ENCODE results near the gene HOXD9.
A peak's percentile ranks its signal among the peaks of the same experiment; 100 is the strongest.

The HOXD9 gene

DNA sequence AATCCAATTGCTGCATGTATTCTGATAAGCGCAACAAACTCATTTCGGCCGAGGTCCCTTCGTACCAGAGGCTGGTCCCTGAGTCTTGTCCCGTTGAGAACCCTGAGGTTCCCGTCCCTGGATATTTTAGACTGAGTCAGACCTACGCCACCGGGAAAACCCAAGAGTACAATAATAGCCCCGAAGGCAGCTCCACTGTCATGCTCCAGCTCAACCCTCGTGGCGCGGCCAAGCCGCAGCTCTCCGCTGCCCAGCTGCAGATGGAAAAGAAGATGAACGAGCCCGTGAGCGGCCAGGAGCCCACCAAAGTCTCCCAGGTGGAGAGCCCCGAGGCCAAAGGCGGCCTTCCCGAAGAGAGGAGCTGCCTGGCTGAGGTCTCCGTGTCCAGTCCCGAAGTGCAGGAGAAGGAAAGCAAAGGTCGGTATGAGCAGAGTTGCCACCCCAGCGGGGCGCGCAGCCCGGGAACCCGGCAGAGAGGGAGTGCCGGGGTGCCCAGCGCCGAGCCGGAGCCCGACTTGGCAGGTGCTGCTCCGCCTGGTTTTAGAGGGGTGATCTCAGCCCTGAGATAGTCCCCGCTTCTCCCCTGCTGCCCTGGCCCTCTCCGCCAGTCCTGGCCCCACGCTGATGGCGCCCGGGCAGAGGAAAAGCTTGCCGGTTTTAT, 5.2 kb upstream of the HOXD9 start:
- Histone ChIP-seq H3K27ac (ENCODE audit: low read depth, low read length) (no peak overlapping the region), H3K4me3 (ENCODE audit: low read depth in 1 of 5, low read length in 5 of 5) (no peak overlapping the region), H3K9ac (ENCODE audit: low read length in 5 of 5) (no peak overlapping the region), H3K4me1 (ENCODE audit: control insufficient read depth in 5 of 5, insufficient read depth in 5 of 5, low read length in 5 of 5) (peaks cover 2 to 18% (median 16%) of the 10 kb centered on the region in 5 donors), H3K27me3 (ENCODE audit: control insufficient read depth in 5 of 5, insufficient read depth in 4 of 5, low read length in 5 of 5) (peaks cover 73 to 92% (median 79%) of the 10 kb centered on the region in 5 donors), H3K36me3 (ENCODE audit: control insufficient read depth in 5 of 5, insufficient read depth in 5 of 5, low read length in 5 of 5) (no peaks in the 10 kb centered on the region), H3K9me3 (ENCODE audit: control insufficient read depth in 5 of 5, low read length in 5 of 5) (no peaks in the 10 kb centered on the region)

DNA sequence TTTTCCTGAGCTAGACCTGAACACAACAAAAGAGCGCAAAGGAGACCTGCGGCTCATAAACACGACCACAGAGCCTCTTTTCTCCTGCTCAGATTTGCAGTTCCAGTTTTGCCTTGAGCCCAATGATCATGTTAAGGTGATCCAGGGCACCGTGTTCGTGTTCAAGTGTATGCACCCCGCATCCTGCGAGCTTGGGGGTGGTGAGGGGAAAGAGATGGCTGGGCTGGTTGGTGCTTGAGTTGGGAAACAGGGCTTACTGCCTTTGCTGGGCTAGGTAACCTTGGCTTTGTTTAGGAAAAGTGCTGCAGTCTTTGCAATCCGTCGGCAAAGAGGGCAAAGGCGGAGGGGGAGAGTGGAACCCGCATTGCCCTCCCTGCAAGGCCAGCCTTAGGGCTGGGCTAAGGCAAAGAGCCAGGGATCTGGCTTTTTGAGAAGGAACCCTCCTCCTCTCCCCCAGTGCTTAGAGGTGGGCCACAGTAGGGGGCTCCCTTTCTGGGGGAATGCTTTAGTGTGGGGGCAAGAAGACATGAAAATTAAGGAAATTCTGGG, 4.6 kb upstream of the HOXD9 start:
- Histone ChIP-seq H3K27me3 (ENCODE audit: control insufficient read depth in 5 of 5, insufficient read depth in 4 of 5, low read length in 5 of 5) (peaks cover 67 to 89% (median 73%) of the 10 kb centered on the region in 5 donors), H3K4me3 (ENCODE audit: low read depth in 1 of 5, low read length in 5 of 5) (peak overlapping the region in 1 of 5 donors; percentile 13), H3K27ac (ENCODE audit: low read depth, low read length) (no peak overlapping the region)

GRCh38 chr2:176118601-176119339, 3.7 kb upstream of the HOXD9 start:
- Histone ChIP-seq H3K4me1 (ENCODE audit: control insufficient read depth in 5 of 5, insufficient read depth in 5 of 5, low read length in 5 of 5) (peaks cover 2 to 31% (median 29%) of the 10 kb centered on the region in 5 donors), H3K9ac (ENCODE audit: low read length in 5 of 5) (no peak overlapping the region), H3K27ac (ENCODE audit: low read depth, low read length) (no peak overlapping the region), H3K9me3 (ENCODE audit: control insufficient read depth in 5 of 5, low read length in 5 of 5) (no peaks in the 10 kb centered on the region), H3K27me3 (ENCODE audit: control insufficient read depth in 5 of 5, insufficient read depth in 4 of 5, low read length in 5 of 5) (peaks cover 67 to 91% (median 70%) of the 10 kb centered on the region in 5 donors), H3K4me3 (ENCODE audit: low read depth in 1 of 5, low read length in 5 of 5) (peak overlapping the region in 1 of 5 donors; percentile 27), H3K36me3 (ENCODE audit: control insufficient read depth in 5 of 5, insufficient read depth in 5 of 5, low read length in 5 of 5) (no peaks in the 10 kb centered on the region)

More for the DNA sequence above, 4.6 kb upstream of the HOXD9 start:
- H3K9ac ChIP-seq (ENCODE audit: low read length in 5 of 5): no peak overlapping the region
- H3K36me3 ChIP-seq (ENCODE audit: control insufficient read depth in 5 of 5, insufficient read depth in 5 of 5, low read length in 5 of 5): no peaks in the 10 kb centered on the region
- H3K9me3 ChIP-seq (ENCODE audit: control insufficient read depth in 5 of 5, low read length in 5 of 5): no peaks in the 10 kb centered on the region
- peaks cover 2 to 24% (median 22%) of the 10 kb centered on the region in 5 donors for H3K4me1 ChIP-seq (ENCODE audit: control insufficient read depth in 5 of 5, insufficient read depth in 5 of 5, low read length in 5 of 5)

DNA sequence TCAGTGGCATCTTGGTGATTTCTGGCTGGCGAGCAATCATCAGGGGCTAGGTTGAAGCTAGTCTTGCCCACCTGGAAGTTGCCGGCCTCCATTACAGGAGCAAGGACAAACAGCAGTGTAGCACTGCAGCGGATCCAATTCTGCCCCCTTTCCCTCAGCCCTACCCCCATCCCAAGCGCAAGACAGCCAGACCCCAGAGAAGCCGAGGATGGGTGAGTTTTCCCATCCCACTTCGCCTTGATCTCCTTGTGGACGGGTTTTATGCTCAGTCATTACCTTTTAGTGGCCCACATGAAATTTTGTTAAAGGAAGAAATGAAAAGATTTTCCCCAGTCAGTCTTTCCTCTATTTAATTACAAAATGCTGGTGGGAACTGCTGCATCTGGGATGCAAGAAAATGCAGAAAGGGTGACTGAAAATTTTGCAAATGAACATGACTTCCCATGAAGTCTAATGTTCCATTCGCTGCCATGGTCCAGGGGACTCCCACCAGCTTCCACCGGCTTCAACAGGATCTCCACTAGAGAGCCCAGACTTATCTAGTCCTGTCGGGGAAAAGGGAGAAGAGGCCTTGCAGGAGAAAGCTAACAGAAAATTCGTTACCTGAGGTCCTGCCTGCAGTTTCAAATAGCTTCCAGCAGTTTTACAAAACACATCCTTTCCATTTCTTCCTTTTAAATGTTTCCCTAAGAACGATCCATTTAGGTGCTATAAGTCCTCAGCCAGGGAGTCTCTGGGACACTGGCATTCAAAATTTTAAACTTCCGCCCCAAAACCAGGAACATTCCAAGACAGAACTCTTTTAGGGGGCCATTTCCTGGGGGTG, 1.9 kb upstream of the HOXD9 start:
- H3K9ac ChIP-seq (ENCODE audit: low read length in 5 of 5): no peak overlapping the region
- peaks cover 2 to 34% (median 30%) of the 10 kb centered on the region in 5 donors for H3K4me1 ChIP-seq (ENCODE audit: control insufficient read depth in 5 of 5, insufficient read depth in 5 of 5, low read length in 5 of 5)
- H3K36me3 ChIP-seq (ENCODE audit: control insufficient read depth in 5 of 5, insufficient read depth in 5 of 5, low read length in 5 of 5): no peaks in the 10 kb centered on the region
- no peak overlapping the region for H3K4me3 ChIP-seq (ENCODE audit: low read depth in 1 of 5, low read length in 5 of 5)
- no peaks in the 10 kb centered on the region for H3K9me3 ChIP-seq (ENCODE audit: control insufficient read depth in 5 of 5, low read length in 5 of 5)
- H3K27ac ChIP-seq (ENCODE audit: low read depth, low read length): no peak overlapping the region
- H3K27me3 ChIP-seq (ENCODE audit: control insufficient read depth in 5 of 5, insufficient read depth in 4 of 5, low read length in 5 of 5): peaks cover 53 to 88% (median 62%) of the 10 kb centered on the region in 5 donors

DNA sequence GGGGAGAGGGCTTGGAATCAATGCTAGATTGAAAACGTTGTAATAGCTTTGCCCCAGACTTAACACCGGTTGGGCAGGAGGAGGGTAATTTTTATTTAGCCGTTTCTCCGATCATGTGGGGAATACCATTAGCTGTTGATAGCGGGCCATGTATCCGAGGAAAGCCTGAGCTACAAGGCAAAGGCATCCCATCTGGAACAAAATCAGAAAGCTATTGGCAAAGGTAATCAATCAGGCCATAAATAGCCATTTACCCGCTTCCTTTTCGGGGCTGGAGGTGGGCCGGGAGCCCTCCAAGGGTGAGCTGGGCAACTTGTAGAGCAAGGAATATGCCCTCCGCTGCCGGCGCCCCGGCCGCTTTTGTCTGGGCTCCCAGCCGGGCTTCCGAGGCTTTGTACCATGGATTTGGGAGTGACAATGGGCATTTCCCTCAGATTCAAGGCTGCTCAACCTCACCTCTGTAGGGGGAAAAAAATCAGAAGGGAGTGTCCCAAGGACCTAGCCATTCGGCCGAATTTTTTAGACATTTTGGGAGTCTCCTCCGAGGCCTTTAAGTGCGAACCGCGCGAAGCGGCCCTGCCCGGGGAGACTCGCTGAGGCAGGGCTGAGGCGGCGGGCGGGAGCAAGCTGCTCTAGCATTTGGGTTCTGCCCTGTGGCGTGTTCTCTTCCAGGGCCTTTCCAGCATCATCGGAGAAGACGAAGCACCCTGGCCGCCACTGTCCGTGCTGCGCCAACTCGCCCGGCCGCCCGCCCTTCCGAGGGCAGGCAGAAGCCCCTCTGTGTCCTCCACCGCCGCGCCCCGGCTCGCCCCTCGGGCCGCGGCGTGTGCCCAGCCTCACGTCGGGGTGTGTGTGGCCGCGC, 1.1 kb upstream of the HOXD9 start:
- Histone ChIP-seq H3K27ac (ENCODE audit: low read depth, low read length) (no peak overlapping the region), H3K36me3 (ENCODE audit: control insufficient read depth in 5 of 5, insufficient read depth in 5 of 5, low read length in 5 of 5) (no peaks in the 10 kb centered on the region), H3K4me3 (ENCODE audit: low read depth in 1 of 5, low read length in 5 of 5) (peak overlapping the region in 3 of 5 donors; percentile 72 to 82 (median 75)), H3K27me3 (ENCODE audit: control insufficient read depth in 5 of 5, insufficient read depth in 4 of 5, low read length in 5 of 5) (peaks cover 47 to 80% (median 54%) of the 10 kb centered on the region in 5 donors), H3K9ac (ENCODE audit: low read length in 5 of 5) (peak overlapping the region in 1 of 5 donors; percentile 47), H3K9me3 (ENCODE audit: control insufficient read depth in 5 of 5, low read length in 5 of 5) (no peaks in the 10 kb centered on the region), H3K4me1 (ENCODE audit: control insufficient read depth in 5 of 5, insufficient read depth in 5 of 5, low read length in 5 of 5) (peaks cover 2 to 28% (median 24%) of the 10 kb centered on the region in 5 donors)

- peak overlapping the region in 4 of 5 donors; percentile 62 to 82 (median 74) for H3K4me3 ChIP-seq (ENCODE audit: low read depth in 1 of 5, low read length in 5 of 5)
- peak overlapping the region in 1 of 5 donors; percentile 47 for H3K9ac ChIP-seq (ENCODE audit: low read length in 5 of 5)
- H3K4me1 ChIP-seq (ENCODE audit: control insufficient read depth in 5 of 5, insufficient read depth in 5 of 5, low read length in 5 of 5): peaks cover 2 to 26% (median 22%) of the 10 kb centered on the region in 5 donors
- H3K27ac ChIP-seq (ENCODE audit: low read depth, low read length): no peak overlapping the region
- H3K27me3 ChIP-seq (ENCODE audit: control insufficient read depth in 5 of 5, insufficient read depth in 4 of 5, low read length in 5 of 5): peaks cover 39 to 72% (median 47%) of the 10 kb centered on the region in 5 donors
- H3K36me3 ChIP-seq (ENCODE audit: control insufficient read depth in 5 of 5, insufficient read depth in 5 of 5, low read length in 5 of 5): no peaks in the 10 kb centered on the region
- H3K9me3 ChIP-seq (ENCODE audit: control insufficient read depth in 5 of 5, low read length in 5 of 5): no peaks in the 10 kb centered on the region
These were observed 352 bp upstream of the HOXD9 start for GRCh38 chr2:176122052-176122682.

GRCh38 chr2:176123411-176124109, 1.0 kb downstream of the HOXD9 start:
- peak overlapping the region in 2 of 5 donors; percentile 35 to 41 for H3K9ac ChIP-seq (ENCODE audit: low read length in 5 of 5)
- no peaks in the 10 kb centered on the region for H3K9me3 ChIP-seq (ENCODE audit: control insufficient read depth in 5 of 5, low read length in 5 of 5)
- no peaks in the 10 kb centered on the region for H3K36me3 ChIP-seq (ENCODE audit: control insufficient read depth in 5 of 5, insufficient read depth in 5 of 5, low read length in 5 of 5)
- H3K27me3 ChIP-seq (ENCODE audit: control insufficient read depth in 5 of 5, insufficient read depth in 4 of 5, low read length in 5 of 5): peaks cover 28 to 66% (median 33%) of the 10 kb centered on the region in 5 donors
- no peak overlapping the region for H3K27ac ChIP-seq (ENCODE audit: low read depth, low read length)
- H3K4me1 ChIP-seq (ENCODE audit: control insufficient read depth in 5 of 5, insufficient read depth in 5 of 5, low read length in 5 of 5): peaks cover 2 to 34% (median 31%) of the 10 kb centered on the region in 5 donors
- peak overlapping the region; percentile 62 to 82 (median 72) for H3K4me3 ChIP-seq (ENCODE audit: low read depth in 1 of 5, low read length in 5 of 5)

- H3K27me3 ChIP-seq (ENCODE audit: control insufficient read depth in 5 of 5, insufficient read depth in 4 of 5, low read length in 5 of 5): peaks cover 27 to 62% (median 32%) of the 10 kb centered on the region in 5 donors
- no peaks in the 10 kb centered on the region for H3K9me3 ChIP-seq (ENCODE audit: control insufficient read depth in 5 of 5, low read length in 5 of 5)
- H3K27ac ChIP-seq (ENCODE audit: low read depth, low read length): no peak overlapping the region
- H3K9ac ChIP-seq (ENCODE audit: low read length in 5 of 5): no peak overlapping the region
- H3K36me3 ChIP-seq (ENCODE audit: control insufficient read depth in 5 of 5, insufficient read depth in 5 of 5, low read length in 5 of 5): no peaks in the 10 kb centered on the region
- H3K4me1 ChIP-seq (ENCODE audit: control insufficient read depth in 5 of 5, insufficient read depth in 5 of 5, low read length in 5 of 5): peaks cover 2 to 42% (median 39%) of the 10 kb centered on the region in 5 donors
- H3K4me3 ChIP-seq (ENCODE audit: low read depth in 1 of 5, low read length in 5 of 5): peak overlapping the region in 4 of 5 donors; percentile 64 to 82 (median 74)
These were observed 1.8 kb downstream of the HOXD9 start for GRCh38 chr2:176124110-176124946.
